D721Med (cell line): ENCODE measurements around the gene COX19.

Source experiments
- DNase-seq: peaks from one replicate; pipeline ENCODE4 v3.0.0; 2011; ENCODE audit warnings: low spot score; ENCODE audit not compliant: insufficient read length
- FAIRE-seq: peaks from 2 replicates; lab custom pipeline; 2011; peaks lifted over from hg19 to GRCh38; lab: Jason Lieb, UNC
- CTCF ChIP-seq: IDR thresholded peaks from 2 replicates; pipeline ENCODE4 v1.5.1; 2012; ENCODE audit warnings: mild to moderate bottlenecking, control low read depth; ENCODE audit not compliant: insufficient read depth; ENCODE audit errors: missing control alignments

Gene COX19

GRCh38 chr7:935164-935873 is 40.0 kb downstream of the COX19 start:
- TF ChIP-seq CTCF = no peak
- no peak for FAIRE-seq
- DNase-seq = no peak

- TF ChIP-seq CTCF = no peak
- FAIRE-seq (no peak), DNase-seq (no peak)
These were observed 40.7 kb downstream of the COX19 start for GRCh38 chr7:934469-935163.

GRCh38 chr7:932651-932975 is 42.7 kb downstream of the COX19 start:
- no peak for TF ChIP-seq CTCF
- FAIRE-seq (no peak), DNase-seq (no peak)

GRCh38 chr7:931871-932650 is 43.3 kb downstream of the COX19 start:
- DNase-seq (no peak), FAIRE-seq (no peak)
- no peak for TF ChIP-seq CTCF

GRCh38 chr7:930975-931758 is 44.2 kb downstream of the COX19 start:
- no peak for TF ChIP-seq CTCF
- FAIRE-seq (no peak), DNase-seq (no peak)

- no peak for DNase-seq
- no peak for FAIRE-seq
- TF ChIP-seq CTCF = no peak
These were observed 46.0 kb downstream of the COX19 start for GRCh38 chr7:929311-929711.
